Right hindlimb (tissue), 1 donor: ENCODE measurements around the gene KDM1B.

Source experiments
- DNase-seq: peaks from one replicate; pipeline ENCODE4 v3.0.0-alpha.2; 2018

The KDM1B gene

DNA sequence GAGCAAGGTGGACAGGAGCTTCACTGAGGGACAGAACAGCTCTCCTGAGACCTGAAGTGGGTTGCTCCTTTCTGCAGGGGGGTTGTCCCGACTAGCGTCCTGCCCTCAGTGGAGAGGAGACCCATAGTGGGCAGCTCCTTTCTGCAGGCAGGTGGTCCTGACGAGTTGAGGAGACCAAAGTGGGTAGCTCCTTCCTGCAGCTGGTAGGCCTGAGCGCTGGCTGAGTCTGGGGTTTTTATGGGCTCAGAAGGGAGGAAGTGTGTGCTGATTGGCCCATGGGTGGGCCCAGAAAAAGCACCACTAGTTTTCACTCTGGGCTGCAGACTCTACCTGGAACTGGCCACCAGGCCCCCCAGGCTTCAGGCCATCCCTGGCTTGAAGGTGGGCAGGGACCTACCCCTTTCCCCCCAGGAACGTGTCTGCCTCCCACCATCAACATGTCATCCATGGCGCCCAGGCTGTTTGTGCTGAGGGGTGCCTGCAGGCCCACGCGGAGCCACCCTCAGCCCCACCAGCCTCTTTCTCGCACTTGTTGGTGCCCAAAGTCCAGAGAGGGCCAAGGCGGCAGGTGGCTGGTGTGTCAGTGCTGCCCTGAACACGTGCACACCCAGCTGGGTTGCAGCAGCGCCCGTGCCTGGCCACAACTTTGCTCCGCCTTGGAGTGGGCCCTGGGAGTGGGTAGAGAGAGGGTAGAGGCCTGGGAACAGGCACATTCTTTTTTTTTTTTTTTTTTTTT lies 110.7 kb downstream of the KDM1B start:
- DNase-seq, result no peak

DNA sequence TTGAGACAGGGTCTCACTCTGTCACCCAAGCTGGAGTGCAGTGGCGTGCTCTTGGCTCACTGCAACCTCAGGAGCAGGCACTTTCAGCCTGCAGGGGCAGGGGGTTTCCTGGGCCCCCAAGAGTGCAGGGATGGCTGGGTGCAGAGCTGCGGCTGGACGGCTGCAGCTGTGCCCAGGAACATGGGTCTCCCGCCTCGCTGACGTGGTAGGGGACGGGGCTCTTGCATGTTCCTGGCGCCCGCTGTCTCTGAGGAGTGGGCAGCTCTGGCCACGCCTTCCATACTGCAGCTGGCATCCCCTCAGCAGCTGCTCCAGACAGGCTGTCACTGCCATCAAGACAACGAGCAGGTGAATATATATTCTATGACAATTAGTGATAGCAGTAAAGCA lies 111.3 kb downstream of the KDM1B start:
- no peak for DNase-seq

DNA sequence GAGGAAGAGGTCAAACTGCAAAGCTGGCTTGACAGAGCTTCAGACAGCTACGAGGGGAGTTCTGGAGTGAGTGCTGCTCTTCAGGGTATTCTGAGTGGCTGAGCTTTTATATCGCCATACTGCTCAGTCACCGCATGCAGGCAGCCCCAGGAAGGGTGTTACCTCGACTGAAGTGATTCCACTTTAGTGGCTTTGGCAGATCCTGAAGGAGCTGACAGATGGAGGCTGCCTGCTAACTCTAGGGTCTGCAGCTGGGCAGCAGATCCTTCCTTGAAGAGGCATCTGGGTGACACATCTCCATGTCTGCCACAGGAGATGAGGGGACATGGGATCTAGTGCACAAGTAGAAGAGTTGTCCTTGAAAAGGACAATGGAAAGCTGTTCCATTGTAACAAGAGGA lies 112.8 kb downstream of the KDM1B start:
- no peak for DNase-seq

DNA sequence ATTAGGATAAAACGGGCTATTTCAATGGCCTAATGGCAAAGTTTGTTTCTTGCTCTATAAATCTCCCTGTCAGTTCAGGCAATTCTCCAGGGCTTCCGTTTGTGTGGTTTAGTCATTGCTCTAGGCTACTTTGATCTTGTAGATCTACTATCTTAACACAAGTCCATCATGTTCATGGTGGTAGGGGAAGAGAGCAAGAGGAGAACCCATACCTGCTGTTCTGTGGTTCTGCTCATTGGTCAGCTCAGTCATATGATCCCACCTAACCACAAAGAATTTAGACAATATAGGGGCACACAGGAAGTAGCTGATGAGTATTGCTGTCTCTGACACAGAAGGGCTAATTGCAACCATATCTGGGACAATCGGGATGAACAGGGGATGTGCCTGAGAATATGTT lies 114.0 kb downstream of the KDM1B start:
- DNase-seq, result no peak

DNA sequence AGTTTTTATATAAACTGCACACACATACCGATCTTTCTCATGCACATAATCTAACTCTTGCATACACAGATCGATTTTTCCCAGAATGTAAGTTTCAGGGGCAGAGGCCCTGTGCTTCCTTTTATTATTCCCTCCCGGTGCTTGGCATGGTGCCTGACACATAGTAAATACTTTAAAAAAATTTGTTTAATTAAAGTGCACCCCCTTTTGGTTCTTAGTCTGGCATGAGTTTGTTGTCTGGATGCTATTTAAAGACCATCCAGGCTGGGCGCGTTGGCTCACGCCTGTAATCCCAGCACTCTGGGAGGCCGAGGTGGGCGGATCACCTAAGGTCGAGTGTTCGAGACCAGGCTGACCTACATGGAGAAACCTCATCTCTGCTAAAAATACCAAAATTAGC lies 114.5 kb downstream of the KDM1B start:
- no peak for DNase-seq

DNA sequence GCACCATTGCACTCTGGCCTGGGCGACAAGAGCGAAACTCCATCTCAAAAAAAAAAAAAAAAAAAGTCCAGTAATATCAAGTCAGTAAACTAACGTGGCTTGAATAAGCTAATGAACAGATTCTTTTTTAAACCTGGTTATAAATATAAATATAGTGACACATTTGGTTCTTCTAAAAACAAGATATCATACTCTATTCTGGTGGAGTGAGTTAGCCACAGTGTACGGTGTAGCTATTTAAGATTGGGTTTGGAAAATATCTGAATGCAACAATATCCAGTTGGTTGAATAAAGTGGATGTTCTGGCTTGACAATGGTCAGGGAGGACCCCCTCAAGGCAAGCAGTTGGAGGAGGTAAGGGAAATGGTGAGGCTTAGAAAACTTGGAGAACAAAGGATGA lies 115.0 kb downstream of the KDM1B start:
- DNase-seq, result no peak
